HEK293 (cell line): ENCODE measurements around the gene MTURN.

Experiments used
- CTCF ChIA-PET: fragments of 350-600 bp; formaldehyde crosslinking; extraction: SDS; loops from one replicate; lab custom pipeline; 2021; ENCODE audit warnings: antibody characterized with exemption; lab: Yijun Ruan, JAX
- POLR2A ChIA-PET: fragments of 300-600 bp; formaldehyde crosslinking; extraction: SDS; loops from one replicate; lab custom pipeline; 2020; ENCODE audit warnings: antibody characterized with exemption, inconsistent platforms; lab: Yijun Ruan, JAX
- H3K27ac ChIP-seq: fragments of 200-500 bp; sonication (Bioruptor generic); 2 replicates; pipeline ENCODE4 v1.5.1; 2014; ENCODE audit warnings: low read depth, low read length, control low read depth, inconsistent platforms; ENCODE audit errors: extremely low read depth
- H3K36me3 ChIP-seq, 2 experiments: fragments of 200-500 bp in 1 of 2; sonication (Bioruptor generic) in 1 of 2; 1 replicate in 1 of 2; 2 replicates in 1 of 2; pipeline ENCODE4 v1.5.1; 2014 to 2017; ENCODE audit warnings: inconsistent platforms in 2 of 2, low read length in 2 of 2; ENCODE audit not compliant: control insufficient read depth in 2 of 2, insufficient read depth in 1 of 2
- H3K4me1 ChIP-seq: fragments of 200-500 bp; sonication (Bioruptor generic); 2 replicates; pipeline ENCODE4 v1.5.1; 2014; ENCODE audit warnings: mild to moderate bottlenecking, low read length, inconsistent platforms; ENCODE audit not compliant: control insufficient read depth, insufficient read depth
- H3K4me3 ChIP-seq: 2 replicates; pipeline ENCODE4 v1.5.1; 2011; ENCODE audit warnings: low read depth, mild to moderate bottlenecking, control low read depth, low read length, moderate library complexity
- H3K9me3 ChIP-seq: fragments of 200-500 bp; sonication (Bioruptor generic); 2 replicates; pipeline ENCODE4 v1.5.1; 2014; ENCODE audit warnings: low read depth, low read length, inconsistent platforms; ENCODE audit not compliant: control insufficient read depth, insufficient read depth
- AEBP2 ChIP-seq: fragments of 450-650 bp; formaldehyde crosslinking; IDR thresholded peaks from 2 replicates; pipeline ENCODE4 v1.5.1; 2016; ENCODE audit warnings: missing biosample characterization, missing genetic modification characterization, borderline replicate concordance
- HOXD13 ChIP-seq: sonication (generic); formaldehyde crosslinking; IDR thresholded peaks from 2 replicates; pipeline ENCODE4 v1.8.0; 2022; ENCODE audit warnings: missing genetic modification reagents, borderline replicate concordance
- KLF10 ChIP-seq: fragments of 450-650 bp; IDR thresholded peaks from 2 replicates; pipeline ENCODE4 v1.5.1; 2018; ENCODE audit warnings: missing biosample characterization, mild to moderate bottlenecking, missing genetic modification characterization
- KLF8 ChIP-seq: fragments of 450-650 bp; formaldehyde crosslinking; IDR thresholded peaks from 2 replicates; pipeline ENCODE4 v1.5.1; 2016; ENCODE audit warnings: missing biosample characterization, missing genetic modification characterization
- MEIS1 ChIP-seq: sonication (generic); formaldehyde crosslinking; IDR thresholded peaks from 2 replicates; pipeline ENCODE4 v1.8.1; 2022; ENCODE audit warnings: missing genetic modification reagents, mild to moderate bottlenecking, borderline replicate concordance
- PRDM1 ChIP-seq: fragments of 450-650 bp; formaldehyde crosslinking; IDR thresholded peaks from 2 replicates; pipeline ENCODE4; 2016; ENCODE audit warnings: missing biosample characterization, missing genetic modification characterization
- PRDM10 ChIP-seq: fragments of 450-650 bp; formaldehyde crosslinking; IDR thresholded peaks from 2 replicates; pipeline ENCODE4 v1.5.1; 2016; ENCODE audit warnings: missing biosample characterization, missing genetic modification characterization
- REPIN1 ChIP-seq: fragments of 450-650 bp; formaldehyde crosslinking; IDR thresholded peaks from 2 replicates; pipeline ENCODE4 v1.5.1; 2017; ENCODE audit warnings: missing biosample characterization, missing genetic modification characterization, low read depth
- TRIM28 ChIP-seq: IDR thresholded peaks from 2 replicates; pipeline ENCODE4 v1.6.1; 2011; ENCODE audit warnings: low read length, control low read depth, borderline replicate concordance
- ZBTB1 ChIP-seq: fragments of 450-650 bp; formaldehyde crosslinking; IDR thresholded peaks from 2 replicates; pipeline ENCODE4 v1.5.1; 2016; ENCODE audit warnings: missing biosample characterization, missing genetic modification characterization
- ZFHX2 ChIP-seq: fragments of 450-650 bp; formaldehyde crosslinking; conservative IDR thresholded peaks from 2 replicates; pipeline ENCODE4 v1.5.1; 2016; ENCODE audit warnings: missing biosample characterization, missing genetic modification characterization
- ZNF133 ChIP-seq: fragments of 450-650 bp; formaldehyde crosslinking; IDR thresholded peaks from 2 replicates; pipeline ENCODE4 v1.5.1; 2016; ENCODE audit warnings: missing biosample characterization, missing genetic modification characterization
- ZNF174 ChIP-seq: fragments of 450-650 bp; formaldehyde crosslinking; IDR thresholded peaks from 2 replicates; pipeline ENCODE4 v1.5.0; 2017; ENCODE audit warnings: missing biosample characterization, mild to moderate bottlenecking, missing genetic modification characterization
- ZNF248 ChIP-seq: fragments of 450-650 bp; formaldehyde crosslinking; IDR thresholded peaks from 2 replicates; pipeline ENCODE4 v1.5.1; 2017; ENCODE audit warnings: missing biosample characterization, missing genetic modification characterization
- ZNF350 ChIP-seq: fragments of 450-650 bp; formaldehyde crosslinking; IDR thresholded peaks from 2 replicates; pipeline ENCODE4 v1.5.0; 2017; ENCODE audit warnings: missing biosample characterization, mild to moderate bottlenecking, missing genetic modification characterization
- ZNF391 ChIP-seq: fragments of 450-650 bp; formaldehyde crosslinking; IDR thresholded peaks from 2 replicates; pipeline ENCODE4 v1.5.1; 2016; ENCODE audit warnings: low read depth, missing biosample characterization, missing genetic modification characterization, borderline replicate concordance
- ZNF449 ChIP-seq: fragments of 450-650 bp; formaldehyde crosslinking; IDR thresholded peaks from 2 replicates; pipeline ENCODE4 v1.5.1; 2017; ENCODE audit warnings: missing biosample characterization, mild to moderate bottlenecking, missing genetic modification characterization, moderate library complexity
- ZNF624 ChIP-seq: fragments of 450-650 bp; formaldehyde crosslinking; IDR thresholded peaks from 2 replicates; pipeline ENCODE4 v1.5.1; 2017; ENCODE audit warnings: missing biosample characterization, missing genetic modification characterization
- ZNF639 ChIP-seq: fragments of 450-650 bp; formaldehyde crosslinking; IDR thresholded peaks from 2 replicates; pipeline ENCODE4 v1.5.1; 2016; ENCODE audit warnings: missing biosample characterization, missing genetic modification characterization
- ZNF837 ChIP-seq: fragments of 450-650 bp; formaldehyde crosslinking; IDR thresholded peaks from 2 replicates; pipeline ENCODE4 v1.5.1; 2016; ENCODE audit warnings: missing biosample characterization, missing genetic modification characterization

Gene MTURN

GRCh38 chr7:30147223-30147622, 12.4 kb downstream of the MTURN start:
- Histone ChIP-seq H3K9me3 (no peaks in the 10 kb centered on the region), H3K4me3 (no peak overlapping the region)
- CTCF ChIA-PET: interaction anchor here (0.7 kb wide), 1 partner anchor 13 kb away, joined by 3 read pairs; the partner anchor contains the start of gene MTURN
- POLR2A ChIA-PET: interaction anchor here (1.4 kb wide), 1 partner anchor 331 kb away, joined by 3 read pairs; no protein-coding TSS in a partner anchor
- TF ChIP-seq ZNF837 (no peak), KLF8 (tag by site-specific recombination) (no peak), ZNF391 (no peak), PRDM1 (no peak), TRIM28 (no peak), PRDM10 (tag by site-specific recombination) (no peak)
- TF ChIP-seq, all 188 proteins: peak for 0
- Histone ChIP-seq H3K27ac (no peak overlapping the region), H3K36me3 (peaks cover 0 to 11% of the 10 kb centered on the region in 2 experiments; a peak in 1 of 3 replicates), H3K4me1 (peaks cover 42% of the 10 kb centered on the region)

- TF ChIP-seq ZNF133 (tag by site-specific recombination) (no peak), ZNF248 (tag by site-specific recombination) (no peak), KLF10 (tag by site-specific recombination) (no peak)
- H3K27ac ChIP-seq: no peak overlapping the region
Measured at GRCh38 chr7:30147785-30148184, 13.0 kb downstream of the MTURN start.

GRCh38 chr7:30148426-30148825, 13.6 kb downstream of the MTURN start:
- Histone ChIP-seq H3K9me3 (no peaks in the 10 kb centered on the region), H3K36me3 (peaks cover 0 to 16% of the 10 kb centered on the region in 2 experiments; a peak in 1 of 3 replicates)
- CTCF ChIA-PET: interaction anchor here (0.6 to 0.7 kb wide), 2 partner anchors 305 to 465 kb away, joined by 3 read pairs; no protein-coding TSS in a partner anchor
- POLR2A ChIA-PET: no interaction called here
- 0 out of 2 replicates have a peak, but pooled peaks have one; percentile 18 for TF ChIP-seq ZFHX2 (tag by site-specific recombination)
- no peak for TF ChIP-seq HOXD13 (CRISPR knock-in tag)
- TF ChIP-seq, all 188 proteins: peak for 1
- Histone ChIP-seq H3K27ac (no peak overlapping the region), H3K4me3 (no peak overlapping the region), H3K4me1 (peaks cover 31% of the 10 kb centered on the region)

More at GRCh38 chr7:30147785-30148184, 13.0 kb downstream of the MTURN start:
- Histone ChIP-seq H3K9me3 (no peaks in the 10 kb centered on the region), H3K36me3 (peaks cover 0 to 16% of the 10 kb centered on the region in 2 experiments; a peak in 1 of 3 replicates), H3K4me3 (no peak overlapping the region), H3K4me1 (peaks cover 37% of the 10 kb centered on the region)
- ChIA-PET CTCF (no interaction called here), POLR2A (no interaction called here)

- H3K4me3 ChIP-seq: no peak overlapping the region
- no peak for TF ChIP-seq ZNF624 (tag by site-specific recombination)
- no peak for TF ChIP-seq ZNF639
- no peak for TF ChIP-seq ZNF133 (tag by site-specific recombination)
- TF ChIP-seq AEBP2: no peak
- TF ChIP-seq ZBTB1 (tag by site-specific recombination): no peak
- no peak for TF ChIP-seq ZNF174 (tag by site-specific recombination)
- TF ChIP-seq ZNF350: no peak
- no peak for TF ChIP-seq MEIS1 (CRISPR knock-in tag)
- TF ChIP-seq ZNF449 (tag by site-specific recombination): no peak
- TF ChIP-seq REPIN1: no peak
Measured at GRCh38 chr7:30148951-30149459, 14.2 kb downstream of the MTURN start.

More at GRCh38 chr7:30148951-30149459, 14.2 kb downstream of the MTURN start:
- Histone ChIP-seq H3K9me3 (no peaks in the 10 kb centered on the region), H3K36me3 (peaks cover 0 to 16% of the 10 kb centered on the region in 2 experiments; a peak in 1 of 3 replicates), H3K27ac (no peak overlapping the region), H3K4me1 (peaks cover 26% of the 10 kb centered on the region)
- POLR2A ChIA-PET: no interaction called here
- CTCF ChIA-PET: interaction anchor here (0.5 to 0.7 kb wide), 2 partner anchors 131 to 464 kb away, joined by 3 read pairs; no protein-coding TSS in a partner anchor
